A673 (cell line): ENCODE data around the gene TMEM266. TPM values are rescaled to one million over a fixed set of nuclear protein-coding genes. Genes with fewer than 3 reads are reported as not detected.

Source experiments
- BruUV-seq: library from RNA; stranded (reverse); fragments of 400-500 nt; replicated peaks from 2 replicates; lab custom pipeline; 2021; lab: Mats Ljungman, UMichigan
- CTCF ChIA-PET: fragments of 300-600 bp; sonication (Branson Sonifier 250); formaldehyde crosslinking; loops from one replicate; lab custom pipeline; 2022; ENCODE audit warnings: antibody characterized with exemption; lab: Charles Lee
- POLR2A ChIA-PET: fragments of 300-600 bp; sonication (Branson Sonifier 250); formaldehyde crosslinking; loops from one replicate; lab custom pipeline; 2022; ENCODE audit warnings: antibody characterized with exemption; ENCODE audit not compliant: low non-redundant PET; lab: Charles Lee
- DNase-seq: peaks from one replicate; pipeline ENCODE4 v3.0.0-alpha.2; 2015; ENCODE audit warnings: low spot score
- H3K27ac ChIP-seq: fragments of 200-600 bp; sonication (generic); 2 replicates; pipeline ENCODE4 v1.5.1; 2016; ENCODE audit warnings: mixed run types, low read depth, mild to moderate bottlenecking, mixed read lengths, antibody characterized with exemption, low read length; ENCODE audit not compliant: poor library complexity, severe bottlenecking
- H3K27me3 ChIP-seq: fragments of 200-600 bp; sonication (generic); replicated peaks from 2 replicates; pipeline ENCODE4 v1.6.1; 2017; ENCODE audit warnings: mixed run types, low read depth, mild to moderate bottlenecking, mixed read lengths, antibody characterized with exemption, low read length; ENCODE audit not compliant: insufficient read depth, poor library complexity
- H3K36me3 ChIP-seq: fragments of 200-600 bp; sonication (generic); 2 replicates; pipeline ENCODE4 v1.6.1; 2016; ENCODE audit warnings: mixed run types, mild to moderate bottlenecking, mixed read lengths, antibody characterized with exemption, low read length; ENCODE audit not compliant: insufficient read depth, poor library complexity, severe bottlenecking
- H3K4me1 ChIP-seq: fragments of 200-600 bp; sonication (generic); 2 replicates; pipeline ENCODE4 v1.6.1; 2017; ENCODE audit warnings: mixed run types, mild to moderate bottlenecking, mixed read lengths, antibody characterized with exemption, low read length; ENCODE audit not compliant: insufficient read depth, poor library complexity, severe bottlenecking
- H3K4me3 ChIP-seq: fragments of 200-600 bp; sonication (generic); 2 replicates; pipeline ENCODE4 v1.5.1; 2016; ENCODE audit warnings: low read depth, mixed run types, mild to moderate bottlenecking, mixed read lengths, low read length; ENCODE audit not compliant: poor library complexity, severe bottlenecking
- H3K9me3 ChIP-seq: fragments of 200-600 bp; sonication (generic); 2 replicates; pipeline ENCODE4 v1.6.1; 2016; ENCODE audit warnings: mixed run types, low read depth, mild to moderate bottlenecking, mixed read lengths, antibody characterized with exemption, low read length; ENCODE audit not compliant: poor library complexity, severe bottlenecking
- EZH2 ChIP-seq: fragments of 200-600 bp; sonication (generic); IDR thresholded peaks from 2 replicates; pipeline ENCODE4 v1.6.1; 2017; ENCODE audit warnings: borderline replicate concordance, low read depth, mild to moderate bottlenecking, mixed read lengths, antibody characterized with exemption, low read length; ENCODE audit not compliant: poor library complexity, severe bottlenecking
- intact Hi-C: fragments of 100-400 bp; cut with micrococcal nuclease; formaldehyde crosslinking; loops from one replicate; pipeline ENCODE4 v1.10.0; 2022; ENCODE audit not compliant: unreplicated experiment
- total RNA-seq: library from RNA; stranded (reverse); gene quantifications from 2 replicates; pipeline ENCODE4 v1.2.3, GENCODE V29; 2021
- TF ChIP-seq, protein P1 (sequence below): fragments of 300-800, 200-600 bp; sonication (generic); conservative IDR thresholded peaks from 2 replicates; pipeline ENCODE4 v1.5.1; 2017; ENCODE audit warnings: low read depth, mild to moderate bottlenecking, antibody characterized with exemption, low read length, moderate library complexity, mixed read lengths

The TMEM266 gene
- total RNA-seq, 1 experiment from 2014 or later: not detected

- Histone ChIP-seq H3K9me3 (no peaks in the 10 kb centered on the region), H3K27ac (no peak overlapping the region), H3K36me3 (no peaks in the 10 kb centered on the region), H3K27me3 (no peaks in the 10 kb centered on the region), H3K4me3 (no peak overlapping the region), H3K4me1 (no peaks in the 10 kb centered on the region)
- ChIA-PET POLR2A (no interaction called here), CTCF (no interaction called here)
- BruUV-seq: no TSS peak
- intact Hi-C loops: no loop called here
- TF ChIP-seq, protein P1, sequence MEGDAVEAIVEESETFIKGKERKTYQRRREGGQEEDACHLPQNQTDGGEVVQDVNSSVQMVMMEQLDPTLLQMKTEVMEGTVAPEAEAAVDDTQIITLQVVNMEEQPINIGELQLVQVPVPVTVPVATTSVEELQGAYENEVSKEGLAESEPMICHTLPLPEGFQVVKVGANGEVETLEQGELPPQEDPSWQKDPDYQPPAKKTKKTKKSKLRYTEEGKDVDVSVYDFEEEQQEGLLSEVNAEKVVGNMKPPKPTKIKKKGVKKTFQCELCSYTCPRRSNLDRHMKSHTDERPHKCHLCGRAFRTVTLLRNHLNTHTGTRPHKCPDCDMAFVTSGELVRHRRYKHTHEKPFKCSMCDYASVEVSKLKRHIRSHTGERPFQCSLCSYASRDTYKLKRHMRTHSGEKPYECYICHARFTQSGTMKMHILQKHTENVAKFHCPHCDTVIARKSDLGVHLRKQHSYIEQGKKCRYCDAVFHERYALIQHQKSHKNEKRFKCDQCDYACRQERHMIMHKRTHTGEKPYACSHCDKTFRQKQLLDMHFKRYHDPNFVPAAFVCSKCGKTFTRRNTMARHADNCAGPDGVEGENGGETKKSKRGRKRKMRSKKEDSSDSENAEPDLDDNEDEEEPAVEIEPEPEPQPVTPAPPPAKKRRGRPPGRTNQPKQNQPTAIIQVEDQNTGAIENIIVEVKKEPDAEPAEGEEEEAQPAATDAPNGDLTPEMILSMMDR: no peak
- no peak for TF ChIP-seq EZH2
- no peak for DNase-seq
These were observed 100.8 kb downstream of the TMEM266 start for GRCh38 chr15:76160426-76161152.

DNA sequence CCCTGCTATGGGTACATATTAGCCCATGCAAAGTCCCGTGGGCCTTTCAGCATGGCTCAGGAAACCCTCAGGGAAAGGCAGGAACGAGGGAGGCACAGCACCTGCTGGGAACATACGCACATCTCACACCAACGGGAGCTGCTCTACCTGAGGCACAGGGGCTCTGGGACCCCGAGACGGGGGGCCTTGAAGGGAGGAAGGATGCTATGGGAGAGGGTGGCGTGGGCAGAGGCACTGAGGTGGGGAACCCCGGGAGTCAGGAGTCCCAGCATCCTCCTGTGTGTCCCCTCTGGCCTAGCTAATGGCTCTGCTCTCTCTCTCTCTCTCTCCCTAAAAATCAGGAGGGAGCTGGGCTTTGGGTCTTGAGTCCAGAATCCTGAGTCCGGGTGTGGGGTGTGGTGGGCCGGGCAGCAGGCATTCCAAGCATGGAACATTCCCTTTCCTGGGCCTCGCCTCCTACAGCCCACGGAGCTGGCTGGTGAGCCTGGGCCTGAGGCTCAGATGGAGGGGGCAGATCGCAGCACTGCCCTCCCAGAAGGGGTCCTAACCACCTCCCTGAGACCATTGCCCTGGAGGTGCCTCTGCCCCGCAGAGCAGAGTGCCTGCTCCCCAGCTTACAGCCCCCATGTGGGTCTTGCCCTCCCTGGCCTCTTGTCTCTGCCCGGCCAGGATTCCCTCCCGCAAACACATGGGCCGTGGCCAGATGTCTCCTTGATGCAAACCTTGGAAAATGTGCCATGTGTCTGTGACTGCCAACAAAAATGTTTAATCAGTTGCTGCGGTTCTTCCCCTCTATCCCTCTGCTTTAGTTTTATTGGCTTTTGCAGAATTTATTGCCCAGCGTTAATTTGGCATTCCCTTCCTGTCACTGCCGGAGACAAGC is 101.6 kb downstream of the TMEM266 start:
- no peaks in the 10 kb centered on the region for H3K36me3 ChIP-seq
- CTCF ChIA-PET: no interaction called here
- H3K27me3 ChIP-seq: no peaks in the 10 kb centered on the region
- DNase-seq: no peak
- TF ChIP-seq, protein P1: no peak
- no peak for TF ChIP-seq EZH2
- H3K4me1 ChIP-seq: no peaks in the 10 kb centered on the region
- H3K9me3 ChIP-seq: no peaks in the 10 kb centered on the region
- H3K4me3 ChIP-seq: no peak overlapping the region
- POLR2A ChIA-PET: no interaction called here
- BruUV-seq: no TSS peak
- H3K27ac ChIP-seq: no peak overlapping the region
- intact Hi-C loops: no loop called here

- H3K27ac ChIP-seq: no peak overlapping the region
- no TSS peak for BruUV-seq
- DNase-seq: no peak
- H3K9me3 ChIP-seq: no peaks in the 10 kb centered on the region
- no peak overlapping the region for H3K4me3 ChIP-seq
- ChIA-PET CTCF (no interaction called here), POLR2A (no interaction called here)
- no peaks in the 10 kb centered on the region for H3K36me3 ChIP-seq
- TF ChIP-seq EZH2: no peak
- TF ChIP-seq, protein P1: no peak
- intact Hi-C loops: no loop called here
- no peaks in the 10 kb centered on the region for H3K4me1 ChIP-seq
- no peaks in the 10 kb centered on the region for H3K27me3 ChIP-seq
These were observed 102.2 kb downstream of the TMEM266 start for GRCh38 chr15:76162036-76162398.
